Neural cell (in vitro differentiated cells): Measurements from ENCODE around the gene FAN1. TPM values are rescaled to one million over a fixed set of nuclear protein-coding genes. Genes with fewer than 3 reads are reported as not detected.
"Not testable (repeated sequence)": the region's sequence is repeated elsewhere in the genome, so short reads cannot be mapped to it uniquely, and the experiment has no call there.

Source experiments
- H2AFZ ChIP-seq: fragments of 200-600, 300-800 bp; sonication (generic), shearing (Covaris generic); 2 replicates; pipeline ENCODE4 v1.6.0; 2014; ENCODE audit warnings: low read depth, mild to moderate bottlenecking, antibody characterized with exemption, low read length, moderate library complexity
- H3F3A ChIP-seq: fragments of 200-600 bp; shearing (Covaris generic); 2 replicates; pipeline ENCODE4 v1.6.1; 2016; ENCODE audit warnings: mild to moderate bottlenecking, moderate library complexity, mixed read lengths, antibody characterized with exemption, low read length; ENCODE audit not compliant: insufficient read depth, poor library complexity, severe bottlenecking
- H3K27ac ChIP-seq: fragments of 200-600, 300-800 bp; sonication (generic), shearing (Covaris generic); 2 replicates; pipeline ENCODE4 v1.5.1; 2014; ENCODE audit warnings: mild to moderate bottlenecking, low read length, moderate library complexity
- H3K27me3 ChIP-seq: fragments of 300-800, 200-600 bp; sonication (generic), shearing (Covaris generic); 2 replicates; pipeline ENCODE4 v1.6.0; 2014; ENCODE audit warnings: mild to moderate bottlenecking, low read depth, low read length, moderate library complexity; ENCODE audit not compliant: insufficient read depth
- H3K36me3 ChIP-seq: fragments of 300-800, 200-600 bp; sonication (generic), shearing (Covaris generic); 2 replicates; pipeline ENCODE4 v1.5.1; 2014; ENCODE audit warnings: mild to moderate bottlenecking, antibody characterized with exemption, low read length, moderate library complexity; ENCODE audit not compliant: insufficient read depth
- H3K4me2 ChIP-seq: fragments of 300-800, 200-600 bp; sonication (generic), shearing (Covaris generic); 2 replicates; pipeline ENCODE4 v1.6.0; 2014; ENCODE audit warnings: mild to moderate bottlenecking, low read length
- H3K4me3 ChIP-seq: fragments of 300-800, 200-600 bp; sonication (generic), shearing (Covaris generic); 2 replicates; pipeline ENCODE4 v1.5.1; 2014; ENCODE audit warnings: mild to moderate bottlenecking, low read length, moderate library complexity
- H3K79me2 ChIP-seq: fragments of 200-600 bp; shearing (Covaris generic); replicated peaks from 2 replicates; pipeline ENCODE4 v1.6.0; 2014; ENCODE audit warnings: mild to moderate bottlenecking, low read length, moderate library complexity; ENCODE audit not compliant: insufficient read depth
- H3K9ac ChIP-seq: fragments of 300-800, 200-600 bp; sonication (generic), shearing (Covaris generic); 2 replicates; pipeline ENCODE4 v1.6.1; 2016; ENCODE audit warnings: mild to moderate bottlenecking, low read length, mixed read lengths
- H3K9me2 ChIP-seq: fragments of 200-600 bp; shearing (Covaris generic); 2 replicates; pipeline ENCODE4 v1.6.1; 2016; ENCODE audit warnings: mild to moderate bottlenecking, low read length, mixed read lengths; ENCODE audit not compliant: insufficient read depth
- H3K9me3 ChIP-seq: fragments of 200-600, 300-800 bp; sonication (generic), shearing (Covaris generic); 2 replicates; pipeline ENCODE4 v1.6.1; 2016; ENCODE audit warnings: mild to moderate bottlenecking, mixed run types, low read length, moderate library complexity, mixed read lengths
- H4K20me1 ChIP-seq: fragments of 200-600 bp; shearing (Covaris generic); 2 replicates; pipeline ENCODE4 v1.6.1; 2016; ENCODE audit warnings: mild to moderate bottlenecking, mixed run types; ENCODE audit not compliant: insufficient read depth
- EP300 ChIP-seq: fragments of 450-650 bp; conservative IDR thresholded peaks from 2 replicates; pipeline ENCODE4 v1.6.1; 2014; ENCODE audit warnings: antibody characterized with exemption, mild to moderate bottlenecking, moderate library complexity; ENCODE audit not compliant: poor library complexity, severe bottlenecking
- EZH2 ChIP-seq: fragments of 200-600, 300-800 bp; shearing (Covaris generic), sonication (generic); IDR thresholded peaks from 2 replicates; pipeline ENCODE4 v1.6.1; 2014; ENCODE audit warnings: antibody characterized with exemption, low read length, borderline replicate concordance, mild to moderate bottlenecking; ENCODE audit not compliant: insufficient read depth, poor library complexity, severe bottlenecking
- MXI1 ChIP-seq: fragments of 450-650 bp; conservative IDR thresholded peaks from 2 replicates; pipeline ENCODE4 v1.6.1; 2014; ENCODE audit warnings: antibody characterized with exemption, mild to moderate bottlenecking; ENCODE audit not compliant: poor library complexity, severe bottlenecking
- POLR2AphosphoS5 ChIP-seq: IDR thresholded peaks from 2 replicates; pipeline ENCODE4 v1.6.1; 2012
- RAD21 ChIP-seq: fragments of 450-650 bp; conservative IDR thresholded peaks from 2 replicates; pipeline ENCODE4 v1.6.1; 2014; ENCODE audit warnings: antibody characterized with exemption, mild to moderate bottlenecking, moderate library complexity
- REST ChIP-seq: IDR thresholded peaks from 2 replicates; pipeline ENCODE4 v1.6.1; 2012; ENCODE audit warnings: borderline replicate concordance
- SMC3 ChIP-seq: fragments of 450-650 bp; conservative IDR thresholded peaks from 2 replicates; pipeline ENCODE4 v1.6.1; 2014; ENCODE audit warnings: antibody characterized with exemption, mild to moderate bottlenecking, moderate library complexity; ENCODE audit not compliant: poor library complexity
- TAF1 ChIP-seq: IDR thresholded peaks from 2 replicates; pipeline ENCODE4 v1.6.1; 2012; ENCODE audit warnings: low read depth
- polyA plus RNA-seq: library from polyadenylated mRNA; depleted of rRNA; stranded (reverse); fragments of >200 nt; gene quantifications from 2 replicates; pipeline ENCODE4 v1.2.3, GENCODE V29; 2014
- TF ChIP-seq, protein P1 (sequence below): fragments of 450-650 bp; IDR thresholded peaks from 2 replicates; pipeline ENCODE4 v1.5.1; 2014; ENCODE audit warnings: antibody characterized with exemption, mild to moderate bottlenecking, moderate library complexity; ENCODE audit not compliant: poor library complexity, severe bottlenecking

Gene FAN1
- polyA plus RNA-seq, 1 donor from 2014 or later: 38.5 TPM

GRCh38 chr15:30878515-30878914 lies 25.2 kb upstream of the FAN1 start:
- TF ChIP-seq RAD21: no peak
- TF ChIP-seq POLR2AphosphoS5: no peak
- TF ChIP-seq MXI1: no peak
- H3F3A ChIP-seq: no peaks in the 10 kb centered on the region
- H3K36me3 ChIP-seq: no peaks in the 10 kb centered on the region

DNA sequence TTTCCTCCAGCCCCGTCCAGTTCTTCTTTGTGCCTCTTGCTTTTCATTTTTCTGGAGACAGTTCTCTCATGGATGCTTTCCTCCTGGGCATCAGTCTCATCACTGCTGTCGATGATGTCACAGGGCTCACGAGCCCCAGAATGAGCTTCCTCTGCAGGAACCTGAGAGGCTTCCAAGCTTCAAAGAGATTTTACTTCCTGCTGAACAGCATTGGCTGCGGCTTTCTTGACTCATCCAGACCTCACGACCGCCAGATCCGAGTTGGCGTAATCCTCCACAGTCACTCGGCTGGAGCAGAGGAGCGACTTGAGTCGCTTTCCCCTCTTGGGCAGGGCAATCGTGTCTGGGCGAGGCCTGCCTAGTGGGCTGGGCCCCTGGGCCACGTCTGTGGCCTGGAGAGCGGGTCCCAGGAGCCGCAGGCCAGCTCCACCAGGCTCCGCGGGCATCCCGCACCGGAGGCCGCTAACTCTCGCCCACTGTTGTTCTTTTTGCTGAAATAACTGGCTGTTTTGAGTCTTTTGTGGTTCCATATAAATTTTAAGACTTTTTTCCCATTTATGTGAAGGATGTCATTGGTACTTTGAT lies 20.8 kb upstream of the FAN1 start:
- Histone ChIP-seq H4K20me1 (no peaks in the 10 kb centered on the region), H3K4me2 (no peak overlapping the region), H3K9ac (no peak overlapping the region), H3F3A (no peaks in the 10 kb centered on the region), H3K79me2 (no peaks in the 10 kb centered on the region), H3K27ac (no peak overlapping the region), H3K27me3 (no peaks in the 10 kb centered on the region), H3K9me2 (no peaks in the 10 kb centered on the region), H3K4me3 (no peak overlapping the region), H2AFZ (no peak overlapping the region), H3K9me3 (no peaks in the 10 kb centered on the region), H3K36me3 (no peaks in the 10 kb centered on the region)
- TF ChIP-seq MXI1 (no peak), REST (no peak), POLR2AphosphoS5 (no peak), RAD21 (no peak)

More at GRCh38 chr15:30878515-30878914, 25.2 kb upstream of the FAN1 start:
- no peak overlapping the region for H3K4me3 ChIP-seq
- H3K4me2 ChIP-seq: no peak overlapping the region
- H3K9ac ChIP-seq: no peak overlapping the region
- no peak overlapping the region for H2AFZ ChIP-seq
- H3K9me3 ChIP-seq: no peaks in the 10 kb centered on the region
- H3K9me2 ChIP-seq: no peaks in the 10 kb centered on the region
- no peaks in the 10 kb centered on the region for H3K27me3 ChIP-seq
- no peaks in the 10 kb centered on the region for H3K79me2 ChIP-seq
- no peaks in the 10 kb centered on the region for H4K20me1 ChIP-seq
- H3K27ac ChIP-seq: no peak overlapping the region

DNA sequence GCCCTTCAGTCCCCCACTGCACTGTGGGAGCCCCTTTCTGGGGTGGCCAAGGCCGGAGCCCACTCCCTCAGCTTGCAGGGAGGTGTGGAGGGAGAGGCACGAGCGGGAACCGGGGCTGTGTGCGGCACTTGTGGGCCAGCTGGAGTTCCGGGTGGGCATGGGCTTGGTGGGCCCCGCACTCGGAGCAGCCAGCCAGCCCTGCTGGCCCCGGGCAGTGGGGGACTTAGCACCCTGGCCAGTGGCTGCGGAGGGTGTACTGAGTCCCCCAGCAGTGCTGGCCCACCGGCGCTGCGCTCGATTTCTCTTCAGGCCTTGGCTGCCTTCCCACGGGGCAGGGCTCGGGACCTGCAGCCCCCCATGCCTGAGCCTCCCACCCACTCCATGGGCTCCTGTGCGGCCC lies 20.0 kb upstream of the FAN1 start:
- not testable (repeated sequence) for H3K4me2 ChIP-seq, H4K20me1 ChIP-seq, H3K4me3 ChIP-seq, H3K9ac ChIP-seq, H3K36me3 ChIP-seq, H3K79me2 ChIP-seq, H3F3A ChIP-seq, H2AFZ ChIP-seq, H3K27ac ChIP-seq, H3K27me3 ChIP-seq, H3K9me3 ChIP-seq, H3K9me2 ChIP-seq

DNA sequence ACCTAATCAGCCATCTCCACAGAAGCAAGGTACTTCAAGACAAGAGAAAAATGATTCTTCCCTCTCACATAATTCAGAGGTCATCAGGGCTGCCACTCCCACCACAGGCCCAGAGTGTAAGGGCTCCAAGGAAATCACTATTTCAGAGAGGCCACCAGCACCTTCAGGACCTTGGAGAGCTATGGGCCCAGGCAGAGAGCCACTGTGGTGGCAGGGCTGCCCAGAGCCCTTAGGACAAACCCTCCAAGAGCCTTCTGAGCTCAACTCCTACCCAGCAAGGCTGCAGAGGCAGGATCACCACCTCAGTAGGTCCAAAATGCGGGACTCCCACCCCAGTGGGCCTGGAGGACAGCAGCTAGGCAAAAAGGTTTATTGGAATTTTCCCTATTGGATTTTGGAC lies 17.9 kb upstream of the FAN1 start:
- Histone ChIP-seq H3K27ac (no peak overlapping the region), H3F3A (no peaks in the 10 kb centered on the region), H3K9me2 (no peaks in the 10 kb centered on the region), H3K9me3 (no peaks in the 10 kb centered on the region), H2AFZ (no peak overlapping the region), H3K9ac (no peak overlapping the region), H3K27me3 (no peaks in the 10 kb centered on the region), H3K36me3 (no peaks in the 10 kb centered on the region), H4K20me1 (no peaks in the 10 kb centered on the region), H3K79me2 (no peaks in the 10 kb centered on the region), H3K4me3 (no peak overlapping the region), H3K4me2 (no peak overlapping the region)
- TF ChIP-seq EP300 (no peak), MXI1 (no peak), REST (no peak), SMC3 (no peak), TAF1 (no peak), EZH2 (no peak), RAD21 (no peak), POLR2AphosphoS5 (no peak)
- TF ChIP-seq, protein P1, sequence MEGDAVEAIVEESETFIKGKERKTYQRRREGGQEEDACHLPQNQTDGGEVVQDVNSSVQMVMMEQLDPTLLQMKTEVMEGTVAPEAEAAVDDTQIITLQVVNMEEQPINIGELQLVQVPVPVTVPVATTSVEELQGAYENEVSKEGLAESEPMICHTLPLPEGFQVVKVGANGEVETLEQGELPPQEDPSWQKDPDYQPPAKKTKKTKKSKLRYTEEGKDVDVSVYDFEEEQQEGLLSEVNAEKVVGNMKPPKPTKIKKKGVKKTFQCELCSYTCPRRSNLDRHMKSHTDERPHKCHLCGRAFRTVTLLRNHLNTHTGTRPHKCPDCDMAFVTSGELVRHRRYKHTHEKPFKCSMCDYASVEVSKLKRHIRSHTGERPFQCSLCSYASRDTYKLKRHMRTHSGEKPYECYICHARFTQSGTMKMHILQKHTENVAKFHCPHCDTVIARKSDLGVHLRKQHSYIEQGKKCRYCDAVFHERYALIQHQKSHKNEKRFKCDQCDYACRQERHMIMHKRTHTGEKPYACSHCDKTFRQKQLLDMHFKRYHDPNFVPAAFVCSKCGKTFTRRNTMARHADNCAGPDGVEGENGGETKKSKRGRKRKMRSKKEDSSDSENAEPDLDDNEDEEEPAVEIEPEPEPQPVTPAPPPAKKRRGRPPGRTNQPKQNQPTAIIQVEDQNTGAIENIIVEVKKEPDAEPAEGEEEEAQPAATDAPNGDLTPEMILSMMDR: no peak
